ENCODE results near the gene NVL. TPM values are rescaled to one million over a fixed set of nuclear protein-coding genes. Genes with fewer than 3 reads are reported as not detected.

NVL gene
- total and polyA plus RNA-seq, 4 donors: 5.3 to 14.0 (median 11.0) TPM

- Histone ChIP-seq H3K4me3 (ENCODE audit: low read depth in 1 of 3, low read length in 3 of 3) (no peak overlapping the region), H3K36me3 (ENCODE audit: control insufficient read depth in 4 of 4, insufficient read depth in 3 of 4, low read depth in 1 of 4, low read length in 3 of 4) (peaks cover 17 to 67% (median 48%) of the 10 kb centered on the region in 4 donors), H3K27me3 (ENCODE audit: control insufficient read depth in 4 of 4, insufficient read depth in 4 of 4, low read length in 3 of 4) (no peaks in the 10 kb centered on the region), H3K27ac (ENCODE audit: low read depth in 1 of 2, low read length in 2 of 2) (no peak overlapping the region), H3K9ac (ENCODE audit: low read depth in 1 of 2, low read length in 2 of 2) (no peak overlapping the region), H3K4me1 (ENCODE audit: control insufficient read depth in 4 of 4, insufficient read depth in 4 of 4, low read length in 3 of 4) (no peaks in the 10 kb centered on the region), H3K9me3 (ENCODE audit: control insufficient read depth in 4 of 4, low read length in 3 of 4) (no peaks in the 10 kb centered on the region)
- no peak for DNase-seq (ENCODE audit: low spot score)
- 100% methylated on average over 1 of the region's 1 CpG for WGBS
- no peak for TF ChIP-seq HNF4A (conservative IDR thresholded peaks at IDR 0.05)
- no peak for TF ChIP-seq ZBTB33 (IDR thresholded peaks at IDR 0.05)
Observed at GRCh38 chr1:224301391-224301790, 28.6 kb downstream of the NVL start.

- Histone ChIP-seq H3K4me1 (ENCODE audit: control insufficient read depth in 4 of 4, insufficient read depth in 4 of 4, low read length in 3 of 4) (no peaks in the 10 kb centered on the region), H3K27ac (ENCODE audit: low read depth in 1 of 2, low read length in 2 of 2) (no peak overlapping the region), H3K4me3 (ENCODE audit: low read depth in 1 of 3, low read length in 3 of 3) (no peak overlapping the region), H3K36me3 (ENCODE audit: control insufficient read depth in 4 of 4, insufficient read depth in 3 of 4, low read depth in 1 of 4, low read length in 3 of 4) (peaks cover 13 to 65% (median 46%) of the 10 kb centered on the region in 4 donors), H3K9me3 (ENCODE audit: control insufficient read depth in 4 of 4, low read length in 3 of 4) (no peaks in the 10 kb centered on the region), H3K27me3 (ENCODE audit: control insufficient read depth in 4 of 4, insufficient read depth in 4 of 4, low read length in 3 of 4) (no peaks in the 10 kb centered on the region), H3K9ac (ENCODE audit: low read depth in 1 of 2, low read length in 2 of 2) (no peak overlapping the region)
- DNase-seq (ENCODE audit: low spot score): no peak
- 90% methylated on average over 2 of the region's 2 CpGs for WGBS
- no peak for TF ChIP-seq GABPA (IDR thresholded peaks at IDR 0.05 in 1 of 2, conservative IDR thresholded peaks at IDR 0.05 in 1 of 2)
- no peak for TF ChIP-seq JUND (IDR thresholded peaks at IDR 0.05)
- TF ChIP-seq FOXA1 (IDR thresholded peaks at IDR 0.05): no peak
- TF ChIP-seq, protein P1, sequence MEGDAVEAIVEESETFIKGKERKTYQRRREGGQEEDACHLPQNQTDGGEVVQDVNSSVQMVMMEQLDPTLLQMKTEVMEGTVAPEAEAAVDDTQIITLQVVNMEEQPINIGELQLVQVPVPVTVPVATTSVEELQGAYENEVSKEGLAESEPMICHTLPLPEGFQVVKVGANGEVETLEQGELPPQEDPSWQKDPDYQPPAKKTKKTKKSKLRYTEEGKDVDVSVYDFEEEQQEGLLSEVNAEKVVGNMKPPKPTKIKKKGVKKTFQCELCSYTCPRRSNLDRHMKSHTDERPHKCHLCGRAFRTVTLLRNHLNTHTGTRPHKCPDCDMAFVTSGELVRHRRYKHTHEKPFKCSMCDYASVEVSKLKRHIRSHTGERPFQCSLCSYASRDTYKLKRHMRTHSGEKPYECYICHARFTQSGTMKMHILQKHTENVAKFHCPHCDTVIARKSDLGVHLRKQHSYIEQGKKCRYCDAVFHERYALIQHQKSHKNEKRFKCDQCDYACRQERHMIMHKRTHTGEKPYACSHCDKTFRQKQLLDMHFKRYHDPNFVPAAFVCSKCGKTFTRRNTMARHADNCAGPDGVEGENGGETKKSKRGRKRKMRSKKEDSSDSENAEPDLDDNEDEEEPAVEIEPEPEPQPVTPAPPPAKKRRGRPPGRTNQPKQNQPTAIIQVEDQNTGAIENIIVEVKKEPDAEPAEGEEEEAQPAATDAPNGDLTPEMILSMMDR (IDR thresholded peaks at IDR 0.05; ENCODE audit: low read depth, low read length, missing input control): no peak
Observed at GRCh38 chr1:224300346-224300745, 29.6 kb downstream of the NVL start.

- Histone ChIP-seq H3K27ac (ENCODE audit: low read depth in 1 of 2, low read length in 2 of 2) (no peak overlapping the region), H3K36me3 (ENCODE audit: control insufficient read depth in 4 of 4, insufficient read depth in 3 of 4, low read depth in 1 of 4, low read length in 3 of 4) (peaks cover 14 to 63% (median 49%) of the 10 kb centered on the region in 4 donors), H3K4me1 (ENCODE audit: control insufficient read depth in 4 of 4, insufficient read depth in 4 of 4, low read length in 3 of 4) (no peaks in the 10 kb centered on the region), H3K9me3 (ENCODE audit: control insufficient read depth in 4 of 4, low read length in 3 of 4) (no peaks in the 10 kb centered on the region), H3K9ac (ENCODE audit: low read depth in 1 of 2, low read length in 2 of 2) (no peak overlapping the region), H3K4me3 (ENCODE audit: low read depth in 1 of 3, low read length in 3 of 3) (no peak overlapping the region), H3K27me3 (ENCODE audit: control insufficient read depth in 4 of 4, insufficient read depth in 4 of 4, low read length in 3 of 4) (no peaks in the 10 kb centered on the region)
- no peak for TF ChIP-seq RXRA (IDR thresholded peaks at IDR 0.05)
- TF ChIP-seq HNF4A (conservative IDR thresholded peaks at IDR 0.05): no peak
- no peak for TF ChIP-seq GABPA (IDR thresholded peaks at IDR 0.05 in 1 of 2, conservative IDR thresholded peaks at IDR 0.05 in 1 of 2)
- no peak for TF ChIP-seq REST (IDR thresholded peaks at IDR 0.05)
- TF ChIP-seq MAX (IDR thresholded peaks at IDR 0.05): no peak
- DNase-seq (ENCODE audit: low spot score): no peak
- 89% methylated on average over 8 of the region's 8 CpGs for WGBS
Observed at GRCh38 chr1:224298346-224299330, 31.3 kb downstream of the NVL start.
